ENCODE results near the gene DTYMK. TPM values are rescaled to one million over a fixed set of nuclear protein-coding genes. Genes with fewer than 3 reads are reported as not detected.

The DTYMK gene
- total and polyA plus RNA-seq, 2 of the 8 experiments (the other 6 are each of a cell fraction or from before 2014, with no cell fraction given), result 58.3 to 69.9 TPM

- Histone ChIP-seq H3K4me3 (ENCODE audit: extremely low read depth in 1 of 4, insufficient read depth in 2 of 4, low read depth in 3 of 4, low read length in 4 of 4) (no peak overlapping the region), H3K18ac (ENCODE audit: extremely low read depth, low read length) (no peak overlapping the region), H4K8ac (ENCODE audit: extremely low read depth, insufficient read depth, low read length) (no peak overlapping the region; the same call in 1 of the 2 replicates), H2AK5ac (ENCODE audit: low read depth, low read length) (no peak overlapping the region), H3K79me1 (ENCODE audit: low read depth, low read length) (peaks cover 3% of the 10 kb centered on the region; the same call in 1 of the 2 replicates), H3K27ac (ENCODE audit: low read depth, low read length) (no peak overlapping the region), H3K56ac (replicated peaks; ENCODE audit: insufficient read length, low read depth, low read length) (no peak overlapping the region), H3K27me3 (replicated peaks in 1 of 4; ENCODE audit: control insufficient read depth in 3 of 4, extremely low read depth in 1 of 4, insufficient read depth in 3 of 4, low read length in 3 of 4) (no peaks in the 10 kb centered on the region), H4K20me1 (replicated peaks in 1 of 2; ENCODE audit: control insufficient read depth in 1 of 2, insufficient read depth in 2 of 2, low read length in 2 of 2) (peaks cover 7 to 19% of the 10 kb centered on the region in 2 experiments), H3K23me2 (ENCODE audit: low read depth, low read length) (no peaks in the 10 kb centered on the region), H2AFZ (ENCODE audit: low read length) (no peak overlapping the region), H3K4me2 (ENCODE audit: insufficient read depth in 1 of 2, low read depth in 2 of 2, low read length in 2 of 2) (no peak overlapping the region), H2BK5ac (ENCODE audit: low read depth, low read length) (no peak overlapping the region), H3K9me3 (ENCODE audit: insufficient read depth in 2 of 2, low read depth in 1 of 2, low read length in 1 of 2) (no peaks in the 10 kb centered on the region), H2BK120ac (replicated peaks; ENCODE audit: low read depth, low read length) (no peak overlapping the region), H3K36me3 (ENCODE audit: control insufficient read depth in 2 of 4, insufficient read depth in 4 of 4, low read length in 3 of 4) (peaks cover 16 to 60% (median 34%) of the 10 kb centered on the region in 4 experiments; a peak in 7 of 8 replicates), H2BK15ac (ENCODE audit: low read length) (no peak overlapping the region), H3K9ac (replicated peaks in 1 of 4; ENCODE audit: extremely low read depth in 1 of 4, low read depth in 3 of 4, low read length in 3 of 4) (no peak overlapping the region), H3K4me1 (replicated peaks in 1 of 4; ENCODE audit: control insufficient read depth in 3 of 4, insufficient read depth in 4 of 4, low read length in 3 of 4) (peaks cover 0 to 3% (median 0%) of the 10 kb centered on the region in 4 experiments; a peak in 1 of 7 replicates), H3K14ac (ENCODE audit: insufficient read length) (no peak overlapping the region), H3K23ac (ENCODE audit: insufficient read length) (no peak overlapping the region), H4K5ac (ENCODE audit: insufficient read length, low read depth, low read length) (no peak overlapping the region), H3K79me2 (ENCODE audit: control insufficient read depth in 1 of 2, insufficient read depth in 2 of 2, low read length in 2 of 2) (peaks cover 0 to 13% of the 10 kb centered on the region in 2 experiments; a peak in 2 of 4 replicates), H2BK20ac (ENCODE audit: low read length) (no peak overlapping the region), H4K91ac (replicated peaks; ENCODE audit: insufficient read length, low read length) (no peak overlapping the region), H2BK12ac (ENCODE audit: low read depth, low read length) (no peak overlapping the region), H3K4ac (replicated peaks; ENCODE audit: insufficient read length, low read depth, low read length) (no peak overlapping the region)
- DNase-seq (ENCODE audit: low read depth in 1 of 2, low spot score in 2 of 2) (no peak), FAIRE-seq (no peak)
- WGBS, 2 experiments (ENCODE audit: extremely low coverage in 1 of 2, insufficient coverage in 1 of 2, insufficient read length in 1 of 2, insufficient replicate concordance in 2 of 2, low coverage in 1 of 2, low lambda C conversion rate in 2 of 2, missing lambda C conversion rate in 1 of 2), result 94% methylated on average over 14 of the region's 14 CpGs; no CpG with 5 or more reads in 1 of the 2 experiments
- TF ChIP-seq, protein P1, sequence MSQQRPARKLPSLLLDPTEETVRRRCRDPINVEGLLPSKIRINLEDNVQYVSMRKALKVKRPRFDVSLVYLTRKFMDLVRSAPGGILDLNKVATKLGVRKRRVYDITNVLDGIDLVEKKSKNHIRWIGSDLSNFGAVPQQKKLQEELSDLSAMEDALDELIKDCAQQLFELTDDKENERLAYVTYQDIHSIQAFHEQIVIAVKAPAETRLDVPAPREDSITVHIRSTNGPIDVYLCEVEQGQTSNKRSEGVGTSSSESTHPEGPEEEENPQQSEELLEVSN (IDR thresholded peaks at IDR 0.05), result no peak
- TF ChIP-seq JUND (IDR thresholded peaks at IDR 0.05; ENCODE audit: low read length) (no peak), FOSL1 (IDR thresholded peaks at IDR 0.05; ENCODE audit: insufficient read depth, low read depth, low read length) (no peak), NANOG (IDR thresholded peaks at IDR 0.05; ENCODE audit: insufficient read depth, low read depth, low read length, poor library complexity, severe bottlenecking) (no peak), HDAC2 (IDR thresholded peaks at IDR 0.05; ENCODE audit: borderline replicate concordance in 1 of 2, low read depth in 2 of 2, low read length in 2 of 2) (no peak), POLR2AphosphoS5 (IDR thresholded peaks at IDR 0.05; ENCODE audit: low read depth, low read length) (no peak), KDM1A (IDR thresholded peaks at IDR 0.05; ENCODE audit: borderline replicate concordance, low read length) (no peak), RXRA (IDR thresholded peaks at IDR 0.05; ENCODE audit: insufficient read depth, low read depth, low read length) (no peak)
- ChIA-PET POLR2A (ENCODE audit: partially characterized antibody) (interaction anchor here (0.7 to 20.2 kb wide), 6 partner anchors 7 to 663 kb away, joined by 3 to 265 read pairs (median 3); partner anchors contain the start of gene ING5), CTCF (ENCODE audit: partially characterized antibody) (interaction anchor here (0.8 to 1.2 kb wide), 3 partner anchors 22 to 829 kb away, joined by 3 to 4 read pairs (median 3); no protein-coding TSS in a partner anchor)
Measured at GRCh38 chr2:241680827-241681599, 5.6 kb downstream of the DTYMK start.
